ENCODE data around the gene CLASRP.

- TF ChIP-seq ERF (CRISPR knock-in tag; IDR thresholded peaks at IDR 0.05) (no peak), FIP1L1 (IDR thresholded peaks at IDR 0.05; ENCODE audit: low read depth, low read length, poor library complexity, severe bottlenecking) (no peak), RAD21 (CRISPR knock-in tag; conservative IDR thresholded peaks at IDR 0.05 in 1 of 2, IDR thresholded peaks at IDR 0.05 in 1 of 2) (no peak)
Measured at GRCh38 chr19:45061965-45062364, 23.1 kb downstream of the CLASRP start.
